OCI-M2 (cell line): ENCODE results near the gene NEUROD4.

ENCODE experiments used
- DNase-seq: peaks from one replicate; lab custom pipeline; 2025; ENCODE audit not compliant: unreplicated experiment; lab: John Stamatoyannopoulos, UW

NEUROD4 gene

GRCh38 chr12:54997929-54998522 lies 21.7 kb upstream of the NEUROD4 start:
- no peak for DNase-seq

- DNase-seq = no peak
Observed at GRCh38 chr12:54998958-54999510, 20.7 kb upstream of the NEUROD4 start.

GRCh38 chr12:55001198-55001868 lies 18.4 kb upstream of the NEUROD4 start:
- no peak for DNase-seq

- no peak for DNase-seq
Observed at GRCh38 chr12:55002355-55002754, 17.4 kb upstream of the NEUROD4 start.

GRCh38 chr12:55008944-55009585 lies 10.7 kb upstream of the NEUROD4 start:
- DNase-seq = no peak

- DNase-seq = no peak
Observed at GRCh38 chr12:55017416-55017925, 2.3 kb upstream of the NEUROD4 start.

GRCh38 chr12:55024575-55024974 lies 4.8 kb downstream of the NEUROD4 start:
- DNase-seq = no peak

- no peak for DNase-seq
Observed at GRCh38 chr12:55025508-55025907, 5.7 kb downstream of the NEUROD4 start.

GRCh38 chr12:55034218-55034617 lies 14.4 kb downstream of the NEUROD4 start:
- DNase-seq = no peak

GRCh38 chr12:55036326-55037115 lies 16.7 kb downstream of the NEUROD4 start:
- no peak for DNase-seq

GRCh38 chr12:55037351-55037987 lies 17.7 kb downstream of the NEUROD4 start:
- DNase-seq = no peak

GRCh38 chr12:55039395-55040354 lies 19.9 kb downstream of the NEUROD4 start:
- DNase-seq = no peak

- no peak for DNase-seq
Observed at GRCh38 chr12:55041345-55042055, 21.7 kb downstream of the NEUROD4 start.

- no peak for DNase-seq
Observed at GRCh38 chr12:55043542-55043941, 23.8 kb downstream of the NEUROD4 start.

- DNase-seq = no peak
Observed at GRCh38 chr12:55044135-55044534, 24.4 kb downstream of the NEUROD4 start.

GRCh38 chr12:55049676-55050075 lies 29.9 kb downstream of the NEUROD4 start:
- DNase-seq = no peak

- DNase-seq = no peak
Observed at GRCh38 chr12:55051197-55051947, 31.6 kb downstream of the NEUROD4 start.

GRCh38 chr12:55057481-55057880 lies 37.7 kb downstream of the NEUROD4 start:
- DNase-seq = no peak
